SKM-1 (cell line): ENCODE measurements around the gene LDHB.
A peak's percentile ranks its signal among the peaks of the same experiment; 100 is the strongest.
"Not testable (repeated sequence)": the region's sequence is repeated elsewhere in the genome, so short reads cannot be mapped to it uniquely, and the experiment has no call there.

Experiments used
- DNase-seq: peaks from one replicate; lab custom pipeline; 2025; ENCODE audit not compliant: unreplicated experiment; lab: John Stamatoyannopoulos, UW

LDHB gene

GRCh38 chr12:21657326-21658077 lies at the start of gene LDHB:
Gene LDHB (minus strand): TSS chr12:21657842. CDS start chr12:21654671, 3,171 bp downstream.
- peak; percentile 82 for DNase-seq

- no peak for DNase-seq
These were observed 47.2 kb upstream of the LDHB start for GRCh38 chr12:21704847-21705246.

DNA sequence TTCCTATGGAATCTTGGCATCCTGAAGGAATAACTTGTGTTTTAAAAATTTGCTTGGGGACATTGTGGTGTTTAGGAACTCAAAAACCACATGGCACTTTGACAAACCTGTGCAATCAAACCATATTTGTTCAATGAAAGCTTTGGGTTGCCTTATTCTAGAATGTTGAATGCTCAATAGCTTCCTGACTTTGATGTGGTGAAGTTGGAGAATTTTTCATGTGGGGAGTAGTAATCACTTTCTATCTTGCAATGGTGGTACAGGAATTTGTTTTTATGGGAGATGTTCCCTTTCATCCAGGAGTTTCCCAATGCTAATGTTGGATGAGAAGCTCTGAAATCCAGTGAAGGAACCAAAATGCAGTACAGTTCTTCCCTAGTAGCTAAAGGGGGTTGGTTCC lies 42.2 kb upstream of the LDHB start:
- DNase-seq = no peak

DNA sequence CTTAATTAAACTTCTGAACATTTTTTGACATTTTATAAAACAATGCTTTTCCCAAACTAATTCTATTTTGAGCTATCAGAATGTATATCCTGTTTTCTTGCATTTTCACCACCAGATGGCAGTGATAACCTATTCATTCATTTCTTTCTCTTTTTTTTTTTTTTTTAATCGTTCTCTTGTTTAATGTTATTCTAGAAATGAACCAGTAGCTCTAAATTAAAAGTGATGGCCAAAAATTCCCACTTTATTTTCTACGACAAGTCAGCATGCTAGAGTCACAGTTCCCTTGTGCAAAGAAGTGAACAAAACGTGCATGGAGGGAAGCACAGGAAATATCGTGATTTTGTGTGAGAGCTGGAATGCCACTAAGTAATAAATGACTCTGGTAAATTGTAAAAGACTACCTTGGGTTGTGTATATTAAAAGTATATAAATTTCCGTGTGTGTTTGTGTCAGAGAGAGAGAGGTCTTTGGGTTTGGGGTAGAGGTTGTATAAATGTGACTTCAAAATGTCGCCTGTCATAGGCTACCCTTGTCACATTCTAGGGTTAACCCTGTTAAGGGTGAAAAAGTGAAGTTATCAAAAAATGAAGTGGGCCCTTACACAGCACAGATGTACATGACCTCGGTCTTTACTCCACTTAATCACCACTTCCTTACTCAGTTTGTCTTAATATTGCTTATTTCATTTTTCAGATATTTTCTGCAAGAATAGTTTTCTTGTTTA lies 40.4 kb upstream of the LDHB start:
- no peak for DNase-seq

- no peak for DNase-seq
These were observed 39.0 kb upstream of the LDHB start for GRCh38 chr12:21696625-21697024.

DNA sequence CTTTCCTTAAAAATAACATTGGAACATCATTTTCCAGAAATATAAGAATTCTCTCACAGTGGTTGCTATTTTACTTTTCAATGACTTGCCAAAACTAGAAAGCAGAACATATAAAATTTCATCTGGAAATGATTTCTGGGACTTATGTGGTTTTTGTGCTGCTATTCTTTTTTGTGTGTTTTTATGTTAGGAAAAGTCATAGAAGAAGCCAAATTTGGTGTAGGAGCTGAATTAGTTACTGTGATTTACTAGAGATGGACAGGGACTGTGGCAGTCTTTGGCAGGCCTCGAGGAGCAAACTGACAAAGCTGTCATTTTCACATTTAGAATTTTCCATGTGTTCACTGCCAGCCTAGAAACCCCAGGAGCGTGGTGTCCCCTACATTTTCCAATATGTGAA lies 38.3 kb upstream of the LDHB start:
- no peak for DNase-seq

DNA sequence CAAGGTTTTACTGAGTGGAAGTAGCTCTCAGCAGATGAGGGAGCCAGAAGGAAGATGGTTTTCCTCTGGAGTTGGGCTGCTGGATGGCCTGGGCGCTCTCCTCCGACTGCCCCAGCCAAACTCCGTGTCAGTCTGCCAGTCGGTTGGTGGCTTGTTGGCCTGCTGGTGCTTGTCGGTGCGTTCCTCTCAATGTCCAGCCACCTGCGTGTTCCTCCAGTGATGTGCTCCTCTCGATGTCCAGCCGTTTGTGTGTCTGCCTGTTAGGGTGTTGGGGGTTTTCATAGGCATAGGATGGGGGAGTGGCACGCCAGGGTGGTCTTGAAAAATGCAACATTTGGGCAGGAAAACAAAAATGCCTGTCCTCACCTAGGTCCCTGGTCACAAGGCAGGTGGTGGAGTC lies 37.0 kb upstream of the LDHB start:
- DNase-seq = no peak

- DNase-seq = no peak
These were observed 33.9 kb upstream of the LDHB start for GRCh38 chr12:21691515-21691914.

DNA sequence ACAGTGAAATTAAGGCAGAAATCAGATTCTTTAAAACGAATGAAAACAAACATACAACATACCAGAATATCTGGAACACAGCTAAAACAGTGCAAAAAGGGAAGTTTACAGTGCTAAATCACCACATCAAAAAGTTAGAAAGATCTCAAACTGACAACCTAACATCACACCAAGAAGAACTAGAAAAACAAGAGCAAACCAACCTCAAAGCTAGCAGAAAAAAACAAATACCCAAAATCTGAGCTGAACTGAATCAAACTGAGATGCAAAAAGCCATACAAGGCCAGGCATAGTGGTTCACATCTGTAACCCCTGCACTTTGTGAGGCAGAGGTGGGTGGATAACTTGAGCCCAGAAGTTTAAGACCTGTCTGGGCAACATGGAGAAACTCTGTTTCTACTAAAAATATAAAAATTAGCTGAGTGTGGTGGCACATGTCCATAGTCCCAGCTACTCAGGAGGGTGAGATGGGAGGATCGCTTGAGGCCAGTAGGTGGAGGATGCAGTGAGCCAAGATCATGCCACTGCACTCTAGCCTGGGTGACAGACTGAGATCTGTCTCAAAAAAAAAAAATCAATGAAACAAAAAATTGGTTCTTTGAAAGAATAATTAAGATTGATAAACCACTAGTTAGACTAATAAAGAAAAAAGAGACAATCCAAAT lies 33.2 kb upstream of the LDHB start:
- DNase-seq = no peak

DNA sequence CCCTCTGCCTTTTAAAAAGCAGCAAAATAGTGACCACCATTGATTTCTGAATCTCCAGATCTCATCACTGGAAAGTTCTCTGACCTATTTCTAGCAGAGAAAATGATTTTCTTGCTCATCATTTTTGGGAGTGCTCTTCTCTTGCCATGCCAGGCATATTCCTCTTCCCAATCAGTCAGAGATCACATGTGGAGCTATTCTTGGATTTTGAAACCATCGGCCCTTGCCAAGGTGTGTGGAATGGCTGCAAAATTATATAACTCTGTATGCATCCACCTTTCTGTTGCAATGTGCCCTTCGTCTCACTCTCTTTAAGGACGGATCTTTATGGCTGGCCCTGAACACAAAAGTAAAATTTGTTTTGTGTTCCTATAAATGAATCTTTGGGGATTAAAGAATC lies 25.5 kb upstream of the LDHB start:
- DNase-seq = no peak

- no peak for DNase-seq
These were observed 21.3 kb upstream of the LDHB start for GRCh38 chr12:21678959-21679358.

DNA sequence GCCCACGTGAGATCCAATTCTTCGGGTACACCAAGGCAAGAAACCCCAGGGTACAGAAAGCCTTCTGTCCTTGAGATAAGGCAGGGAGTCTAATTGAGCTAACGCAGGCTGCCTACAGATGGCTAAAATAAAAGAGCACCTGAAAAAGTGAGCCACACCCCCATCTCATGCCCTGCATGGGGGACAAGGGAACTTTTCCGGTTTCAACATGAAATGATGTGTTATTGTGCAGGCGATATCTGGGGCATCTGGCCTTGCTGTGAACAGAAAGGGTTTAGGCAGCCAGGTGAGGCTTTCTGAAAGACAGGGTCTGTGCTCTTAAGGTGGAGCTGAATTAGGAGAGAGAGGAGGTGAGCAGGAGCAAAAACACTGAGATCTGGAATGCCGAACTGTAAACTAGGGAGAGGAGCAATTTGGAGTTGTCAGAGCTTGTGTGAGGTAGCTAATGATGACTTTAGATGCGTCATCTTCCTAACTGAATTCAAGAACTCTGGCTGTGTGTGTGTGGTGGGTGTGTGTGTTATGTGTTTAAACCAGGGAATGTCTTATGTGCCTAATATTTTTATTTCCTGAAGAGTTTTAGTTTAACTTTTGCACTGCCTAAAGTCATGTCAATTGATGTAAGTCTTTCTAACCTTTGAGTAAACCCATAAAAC lies 20.1 kb upstream of the LDHB start:
- no peak for DNase-seq

- DNase-seq = no peak
These were observed 19.6 kb upstream of the LDHB start for GRCh38 chr12:21677204-21677603.

GRCh38 chr12:21676776-21677175 lies 19.1 kb upstream of the LDHB start:
- no peak for DNase-seq

GRCh38 chr12:21675641-21676040 lies 18.0 kb upstream of the LDHB start:
- no peak for DNase-seq

- no peak for DNase-seq
These were observed 17.5 kb upstream of the LDHB start for GRCh38 chr12:21675096-21675495.

- not testable (repeated sequence) for DNase-seq
These were observed 16.3 kb upstream of the LDHB start for GRCh38 chr12:21673830-21674552.

DNA sequence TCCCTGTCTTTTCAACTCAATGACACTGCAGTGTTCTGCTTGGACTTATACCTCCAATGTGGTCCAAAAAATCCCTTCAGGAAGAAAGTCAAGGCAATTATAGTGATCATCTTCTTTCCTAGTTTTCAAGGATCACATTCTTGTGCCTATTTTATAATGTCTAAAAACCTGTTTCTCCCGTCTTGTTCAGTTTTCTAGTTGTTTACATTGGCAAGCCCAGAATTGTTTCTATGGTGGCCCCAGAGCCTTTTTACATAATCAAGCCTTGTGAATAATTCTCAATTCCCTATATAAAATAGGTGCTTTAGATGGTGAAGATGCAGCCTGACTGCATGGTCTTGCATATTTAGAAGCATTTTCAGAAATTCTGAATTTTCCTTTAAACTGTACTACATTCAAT lies 14.5 kb upstream of the LDHB start:
- DNase-seq = no peak

DNA sequence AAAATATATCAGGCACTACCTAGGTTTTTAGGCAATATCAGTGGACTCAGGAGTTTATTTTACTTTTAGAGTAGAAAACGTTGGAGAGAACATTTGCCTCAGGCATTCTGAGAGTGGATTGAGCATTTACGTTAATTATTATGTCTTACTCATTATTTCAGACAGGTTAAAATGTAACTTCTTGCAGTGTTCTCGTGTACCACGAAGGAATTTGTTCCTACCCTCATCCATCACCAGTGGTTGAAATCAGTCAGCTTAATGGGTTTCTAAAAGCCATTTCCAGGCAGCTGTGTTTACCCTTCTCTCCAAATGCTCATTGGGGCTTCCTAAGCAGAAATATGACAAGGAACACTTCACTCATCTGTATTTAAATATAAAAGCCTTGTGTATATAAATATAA lies 9.1 kb upstream of the LDHB start:
- no peak for DNase-seq

DNA sequence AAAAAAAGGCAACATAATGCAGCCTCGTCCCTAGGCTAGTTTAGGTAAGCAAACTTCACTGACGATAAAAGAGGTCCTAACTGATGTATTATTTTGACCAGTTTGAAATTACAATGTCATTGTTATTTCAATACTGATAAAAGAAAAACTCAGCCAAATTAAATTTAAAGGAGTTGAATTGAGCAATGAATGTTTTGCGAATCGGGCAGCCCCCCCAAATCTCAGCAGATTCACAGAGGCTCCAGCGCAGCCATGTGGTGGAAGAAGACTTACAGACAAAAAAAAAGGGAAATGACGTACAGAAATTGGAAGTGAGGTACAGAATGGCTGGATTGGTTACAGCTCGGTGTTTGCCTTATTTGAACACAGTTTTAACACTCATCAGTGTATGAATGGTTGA lies 8.2 kb upstream of the LDHB start:
- no peak for DNase-seq
